HCT116 (cell line): ENCODE results near the gene LUC7L. TPM values are rescaled to one million over a fixed set of nuclear protein-coding genes. Genes with fewer than 3 reads are reported as not detected.
"Not testable (repeated sequence)": the region's sequence is repeated elsewhere in the genome, so short reads cannot be mapped to it uniquely, and the experiment has no call there.

ENCODE experiments used
- ATAC-seq: fragments of 200-7000 bp; cut with Tn5 transposase; 2 replicates; pipeline ENCODE4 v1.9.1; 2020; ENCODE audit warnings: mild to moderate bottlenecking, moderate library complexity
- BruUV-seq: library from RNA; stranded (reverse); fragments of 400-500 nt; replicated peaks from 2 replicates; lab custom pipeline; 2021; lab: Mats Ljungman, UMichigan
- CTCF ChIA-PET: fragments of 300-600 bp; sonication (Branson Sonifier 250); formaldehyde crosslinking; loops from one replicate; lab custom pipeline; 2021; ENCODE audit warnings: antibody characterized with exemption; lab: Charles Lee
- POLR2A ChIA-PET: fragments of 300-600, 350-600 bp; sonication (Branson Sonifier 250); formaldehyde crosslinking; loops from one replicate; lab custom pipeline; 2021; ENCODE audit warnings: antibody characterized with exemption; lab: Charles Lee
- RAD21 ChIA-PET, 2 experiments: fragments of 300-600 bp; sonication (Branson Sonifier 250); formaldehyde crosslinking; loops; one replicate each; lab custom pipeline; 2023; ENCODE audit warnings: low total read pairs in 2 of 2; ENCODE audit not compliant: uncharacterized antibody in 2 of 2, unreplicated experiment in 2 of 2, low non-redundant PET in 1 of 2; lab: Charles Lee
- DNase-seq: peaks from one replicate; pipeline ENCODE4 v3.0.0-alpha.2; 2010; ENCODE audit warnings: low read depth, low spot score
- H2AFZ ChIP-seq: fragments of 200-600 bp; shearing (Covaris generic), sonication (generic); 2 replicates; pipeline ENCODE4 v1.6.1; 2017; ENCODE audit warnings: low read depth, mixed run types, mixed read lengths, antibody characterized with exemption, low read length; ENCODE audit not compliant: poor library complexity, severe bottlenecking
- H3K27ac ChIP-seq: 2 replicates; pipeline ENCODE4 v1.5.1; 2012; ENCODE audit warnings: low read depth, low read length
- H3K27me3 ChIP-seq: fragments of 200-600 bp; sonication (generic); 2 replicates; pipeline ENCODE4 v1.6.1; 2016; ENCODE audit warnings: mixed run types, low read length, mixed read lengths; ENCODE audit not compliant: insufficient read depth
- H3K36me3 ChIP-seq, 2 experiments: fragments of 200-500 bp in 1 of 2; fragments of 200-600 bp in 1 of 2; sonication (Bioruptor generic) in 1 of 2; sonication (generic) in 1 of 2; 2 replicates each; pipeline versions ENCODE4 v1.5.1 to v1.6.1; 2014 to 2016; ENCODE audit warnings: low read length in 2 of 2, inconsistent platforms in 1 of 2, mixed read lengths in 1 of 2, mixed run types in 1 of 2; ENCODE audit not compliant: insufficient read depth in 2 of 2, control insufficient read depth in 1 of 2
- H3K4me1 ChIP-seq, 2 experiments: fragments of 200-600 bp in 1 of 2; sonication (generic) in 1 of 2; 2 replicates each; pipeline versions ENCODE4 v1.5.1 to v1.6.1; 2012 to 2017; ENCODE audit warnings: low read length in 2 of 2, inconsistent platforms in 1 of 2, mild to moderate bottlenecking in 1 of 2, mixed read lengths in 1 of 2, mixed run types in 1 of 2, moderate library complexity in 1 of 2; ENCODE audit not compliant: insufficient read depth in 2 of 2, control insufficient read depth in 1 of 2
- H3K4me2 ChIP-seq: fragments of 200-600 bp; sonication (generic); 2 replicates; pipeline ENCODE4 v1.6.1; 2017; ENCODE audit warnings: mixed run types, low read length, mixed read lengths
- H3K4me3 ChIP-seq, 2 experiments: fragments of 200-600 bp in 1 of 2; sonication (generic) in 1 of 2; replicated peaks in 1 of 2; 2 replicates each; pipeline ENCODE4 v1.5.1; 2011 to 2016; ENCODE audit warnings: low read length in 2 of 2, control low read depth in 1 of 2, low read depth in 1 of 2, mild to moderate bottlenecking in 1 of 2, mixed read lengths in 1 of 2, mixed run types in 1 of 2
- H3K79me2 ChIP-seq: fragments of 200-600 bp; sonication (generic); 2 replicates; pipeline ENCODE4 v1.6.1; 2017; ENCODE audit warnings: mild to moderate bottlenecking, mixed run types, low read length, moderate library complexity, mixed read lengths; ENCODE audit not compliant: insufficient read depth
- H3K9ac ChIP-seq: fragments of 200-600 bp; sonication (generic); 2 replicates; pipeline ENCODE4 v1.6.1; 2016; ENCODE audit warnings: low read length, mixed read lengths
- H3K9me2 ChIP-seq: fragments of 200-600 bp; sonication (generic), shearing (Covaris generic); 2 replicates; pipeline ENCODE4 v1.6.1; 2017; ENCODE audit warnings: mixed run types, mild to moderate bottlenecking, moderate library complexity; ENCODE audit not compliant: insufficient read depth
- H3K9me3 ChIP-seq, 2 experiments: fragments of 200-500 bp in 1 of 2; fragments of 200-600 bp in 1 of 2; sonication (Bioruptor generic) in 1 of 2; sonication (generic) in 1 of 2; 2 replicates each; pipeline ENCODE4 v1.6.1; 2014 to 2017; ENCODE audit warnings: low read length in 2 of 2, mixed read lengths in 2 of 2, inconsistent platforms in 1 of 2, low read depth in 1 of 2, mild to moderate bottlenecking in 1 of 2, mixed run types in 1 of 2, moderate library complexity in 1 of 2; ENCODE audit not compliant: control insufficient read depth in 1 of 2, insufficient read depth in 1 of 2
- H4K20me1 ChIP-seq: fragments of 200-600 bp; sonication (generic), shearing (Covaris generic); 2 replicates; pipeline ENCODE4 v1.6.1; 2017; ENCODE audit warnings: mixed run types, mild to moderate bottlenecking, moderate library complexity; ENCODE audit not compliant: insufficient read depth
- CBX3 ChIP-seq: IDR thresholded peaks from 2 replicates; pipeline ENCODE4 v1.6.1; 2012; ENCODE audit warnings: low read depth
- JUND ChIP-seq: IDR thresholded peaks from 2 replicates; pipeline ENCODE4 v1.6.1; 2012
- POLR2AphosphoS5 ChIP-seq: IDR thresholded peaks from 2 replicates; pipeline ENCODE4 v1.6.1; 2011; ENCODE audit warnings: mild to moderate bottlenecking, low read depth, low read length, moderate library complexity
- intact Hi-C: fragments of 100-400 bp; cut with micrococcal nuclease; formaldehyde crosslinking; loops from 2 replicates; pipeline ENCODE4 v1.10.0; 2022
- total RNA-seq: library from RNA; stranded (reverse); gene quantifications from one replicate; pipeline ENCODE4 v1.2.1, GENCODE V29; 2021; ENCODE audit not compliant: unreplicated experiment
- TF ChIP-seq, protein P1 (sequence below): IDR thresholded peaks from 2 replicates; pipeline ENCODE4 v1.6.1; 2011; ENCODE audit warnings: mild to moderate bottlenecking, low read length, moderate library complexity; ENCODE audit not compliant: insufficient replicate concordance; ENCODE audit errors: extremely low read depth
- TF ChIP-seq, protein P2 (sequence below): IDR thresholded peaks from 2 replicates; pipeline ENCODE4 v1.6.1; 2012

The LUC7L gene
- total RNA-seq, 1 experiment from 2014 or later: 50.5 TPM

DNA sequence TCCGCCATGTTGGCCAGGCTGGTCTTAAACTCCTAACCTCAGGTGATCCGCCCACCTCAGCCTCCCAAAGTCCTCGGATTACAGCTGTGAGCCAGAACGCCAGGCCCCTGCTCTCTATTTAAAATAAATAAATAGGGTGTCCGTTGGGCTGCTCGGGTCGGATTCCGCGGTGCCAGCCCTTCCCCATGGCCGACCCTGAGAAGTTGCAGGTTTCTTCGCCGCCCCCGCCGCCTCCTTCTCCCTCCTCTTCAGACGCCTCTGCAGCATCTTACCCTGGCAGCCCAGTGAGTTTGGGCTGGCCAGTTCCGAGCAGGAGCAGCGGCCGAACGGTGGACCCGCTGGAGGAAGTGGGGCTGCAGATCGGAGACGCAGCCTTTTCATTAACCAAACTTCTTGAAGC is 1.7 kb upstream of the LUC7L start (continued):
- TF ChIP-seq, protein P1, sequence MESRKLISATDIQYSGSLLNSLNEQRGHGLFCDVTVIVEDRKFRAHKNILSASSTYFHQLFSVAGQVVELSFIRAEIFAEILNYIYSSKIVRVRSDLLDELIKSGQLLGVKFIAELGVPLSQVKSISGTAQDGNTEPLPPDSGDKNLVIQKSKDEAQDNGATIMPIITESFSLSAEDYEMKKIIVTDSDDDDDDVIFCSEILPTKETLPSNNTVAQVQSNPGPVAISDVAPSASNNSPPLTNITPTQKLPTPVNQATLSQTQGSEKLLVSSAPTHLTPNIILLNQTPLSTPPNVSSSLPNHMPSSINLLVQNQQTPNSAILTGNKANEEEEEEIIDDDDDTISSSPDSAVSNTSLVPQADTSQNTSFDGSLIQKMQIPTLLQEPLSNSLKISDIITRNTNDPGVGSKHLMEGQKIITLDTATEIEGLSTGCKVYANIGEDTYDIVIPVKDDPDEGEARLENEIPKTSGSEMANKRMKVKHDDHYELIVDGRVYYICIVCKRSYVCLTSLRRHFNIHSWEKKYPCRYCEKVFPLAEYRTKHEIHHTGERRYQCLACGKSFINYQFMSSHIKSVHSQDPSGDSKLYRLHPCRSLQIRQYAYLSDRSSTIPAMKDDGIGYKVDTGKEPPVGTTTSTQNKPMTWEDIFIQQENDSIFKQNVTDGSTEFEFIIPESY: no peak
- TF ChIP-seq, protein P2, sequence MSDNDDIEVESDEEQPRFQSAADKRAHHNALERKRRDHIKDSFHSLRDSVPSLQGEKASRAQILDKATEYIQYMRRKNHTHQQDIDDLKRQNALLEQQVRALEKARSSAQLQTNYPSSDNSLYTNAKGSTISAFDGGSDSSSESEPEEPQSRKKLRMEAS: no peak
- TF ChIP-seq JUND (no peak), CBX3 (no peak), POLR2AphosphoS5 (no peak)

DNA sequence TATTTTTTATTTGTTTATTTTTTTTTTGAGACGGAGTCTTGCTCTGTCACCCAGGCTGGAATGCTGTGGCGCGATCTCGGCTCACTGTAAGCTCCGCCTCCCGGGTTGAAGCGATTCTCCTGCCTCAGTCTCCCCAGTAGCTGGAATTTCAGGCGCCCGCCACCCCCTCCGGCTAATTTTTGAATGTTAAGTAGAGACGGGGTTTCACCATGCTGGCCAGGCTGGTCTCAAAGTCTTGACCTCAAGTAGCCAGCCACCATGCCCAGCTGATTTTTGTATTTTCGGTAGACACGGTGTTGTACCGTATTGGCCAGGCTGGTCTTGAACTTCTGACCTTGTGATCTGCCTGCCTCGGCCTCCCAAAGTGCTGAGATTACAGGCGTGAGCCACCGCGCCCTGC is 1.1 kb upstream of the LUC7L start:
- DNase-seq, H3K9me2 ChIP-seq, H3K9me3 ChIP-seq, H3K27me3 ChIP-seq, H3K4me1 ChIP-seq, H3K27ac ChIP-seq, ATAC-seq, CTCF ChIA-PET, H2AFZ ChIP-seq, H4K20me1 ChIP-seq, POLR2A ChIA-PET, intact Hi-C loops, BruUV-seq, RAD21 ChIA-PET, H3K4me2 ChIP-seq, H3K4me3 ChIP-seq, H3K9ac ChIP-seq: not testable (repeated sequence)
- Histone ChIP-seq H3K36me3 (peaks cover 15 to 17% of the 10 kb centered on the region in 2 experiments; a peak in 2 of 4 replicates), H3K79me2 (peaks cover 35% of the 10 kb centered on the region)
